ENCODE measurements around the gene ANKRD13B. TPM values are rescaled to one million over a fixed set of nuclear protein-coding genes. Genes with fewer than 3 reads are reported as not detected.

ANKRD13B gene
- total and polyA plus RNA-seq, 8 donors, result 1.8 to 12.3 (median 4.2) TPM; not detected in 1

- H3K36me3 ChIP-seq, result peaks cover 14 to 32% (median 25%) of the 10 kb centered on the region in 4 donors
- DNase-seq, result peak; percentile 7 to 49
- no peaks in the 10 kb centered on the region for H3K27me3 ChIP-seq
- 32 to 63% (median 58%) methylated on average over 7 of the region's 7 CpGs for WGBS, 5 donors
- TF ChIP-seq, protein P1, sequence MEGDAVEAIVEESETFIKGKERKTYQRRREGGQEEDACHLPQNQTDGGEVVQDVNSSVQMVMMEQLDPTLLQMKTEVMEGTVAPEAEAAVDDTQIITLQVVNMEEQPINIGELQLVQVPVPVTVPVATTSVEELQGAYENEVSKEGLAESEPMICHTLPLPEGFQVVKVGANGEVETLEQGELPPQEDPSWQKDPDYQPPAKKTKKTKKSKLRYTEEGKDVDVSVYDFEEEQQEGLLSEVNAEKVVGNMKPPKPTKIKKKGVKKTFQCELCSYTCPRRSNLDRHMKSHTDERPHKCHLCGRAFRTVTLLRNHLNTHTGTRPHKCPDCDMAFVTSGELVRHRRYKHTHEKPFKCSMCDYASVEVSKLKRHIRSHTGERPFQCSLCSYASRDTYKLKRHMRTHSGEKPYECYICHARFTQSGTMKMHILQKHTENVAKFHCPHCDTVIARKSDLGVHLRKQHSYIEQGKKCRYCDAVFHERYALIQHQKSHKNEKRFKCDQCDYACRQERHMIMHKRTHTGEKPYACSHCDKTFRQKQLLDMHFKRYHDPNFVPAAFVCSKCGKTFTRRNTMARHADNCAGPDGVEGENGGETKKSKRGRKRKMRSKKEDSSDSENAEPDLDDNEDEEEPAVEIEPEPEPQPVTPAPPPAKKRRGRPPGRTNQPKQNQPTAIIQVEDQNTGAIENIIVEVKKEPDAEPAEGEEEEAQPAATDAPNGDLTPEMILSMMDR (IDR thresholded peaks at IDR 0.05), result no peak
- TF ChIP-seq POLR2A (IDR thresholded peaks at IDR 0.05) (no peak), POLR2AphosphoS5 (IDR thresholded peaks at IDR 0.05) (no peak), EP300 (IDR thresholded peaks at IDR 0.05) (no peak)
- H3K27ac ChIP-seq, result peak overlapping the region in 1 of 5 donors; percentile 3
- no peaks in the 10 kb centered on the region for H3K9me3 ChIP-seq
- intact Hi-C loops (cut with DNase I; ENCODE audit: low total_unique reads), result no loop called here
- H3K4me1 ChIP-seq, result peaks cover 35 to 83% (median 75%) of the 10 kb centered on the region in 4 donors
- H3K4me3 ChIP-seq, result no peak overlapping the region
Observed at GRCh38 chr17:29570521-29570920, 22.4 kb upstream of the ANKRD13B start.

- Histone ChIP-seq H3K27me3 (no peaks in the 10 kb centered on the region), H3K9me3 (no peaks in the 10 kb centered on the region), H3K4me1 (peaks cover 26 to 76% (median 65%) of the 10 kb centered on the region in 4 donors), H3K36me3 (peaks cover 22 to 41% (median 35%) of the 10 kb centered on the region in 4 donors), H3K27ac (no peak overlapping the region), H3K4me3 (no peak overlapping the region)
- peak in 1 of 2 donors; percentile 21 for DNase-seq
- intact Hi-C loops (cut with DNase I; ENCODE audit: low total_unique reads), result no loop called here
- TF ChIP-seq EP300 (IDR thresholded peaks at IDR 0.05) (no peak), POLR2AphosphoS5 (IDR thresholded peaks at IDR 0.05) (no peak), POLR2A (IDR thresholded peaks at IDR 0.05) (no peak)
- TF ChIP-seq, protein P1 (IDR thresholded peaks at IDR 0.05), result no peak
- 81 to 90% (median 85%) methylated on average over 6 of the region's 6 CpGs for WGBS, 5 donors
Observed at GRCh38 chr17:29571486-29571882, 21.4 kb upstream of the ANKRD13B start.

- no peaks in the 10 kb centered on the region for H3K9me3 ChIP-seq
- peaks cover 28 to 47% (median 41%) of the 10 kb centered on the region in 4 donors for H3K36me3 ChIP-seq
- WGBS, 5 donors, result 63 to 90% (median 66%) methylated on average over 15 to 30 of the region's 30 CpGs
- no peaks in the 10 kb centered on the region for H3K27me3 ChIP-seq
- peak overlapping the region in 3 of 5 donors; percentile 20 to 48 (median 45) for H3K27ac ChIP-seq
- peaks cover 26 to 71% (median 64%) of the 10 kb centered on the region in 4 donors for H3K4me1 ChIP-seq
- intact Hi-C loops (cut with DNase I; ENCODE audit: low total_unique reads), result no loop called here
- TF ChIP-seq, protein P1 (IDR thresholded peaks at IDR 0.05), result no peak
- no peak for TF ChIP-seq POLR2A (IDR thresholded peaks at IDR 0.05)
- no peak for TF ChIP-seq EP300 (IDR thresholded peaks at IDR 0.05)
- TF ChIP-seq POLR2AphosphoS5 (IDR thresholded peaks at IDR 0.05), result no peak
- peak; percentile 24 to 33 for DNase-seq
- peak overlapping the region; percentile 23 to 46 (median 34) for H3K4me3 ChIP-seq
Observed at GRCh38 chr17:29571883-29572681, 20.9 kb upstream of the ANKRD13B start.

DNA sequence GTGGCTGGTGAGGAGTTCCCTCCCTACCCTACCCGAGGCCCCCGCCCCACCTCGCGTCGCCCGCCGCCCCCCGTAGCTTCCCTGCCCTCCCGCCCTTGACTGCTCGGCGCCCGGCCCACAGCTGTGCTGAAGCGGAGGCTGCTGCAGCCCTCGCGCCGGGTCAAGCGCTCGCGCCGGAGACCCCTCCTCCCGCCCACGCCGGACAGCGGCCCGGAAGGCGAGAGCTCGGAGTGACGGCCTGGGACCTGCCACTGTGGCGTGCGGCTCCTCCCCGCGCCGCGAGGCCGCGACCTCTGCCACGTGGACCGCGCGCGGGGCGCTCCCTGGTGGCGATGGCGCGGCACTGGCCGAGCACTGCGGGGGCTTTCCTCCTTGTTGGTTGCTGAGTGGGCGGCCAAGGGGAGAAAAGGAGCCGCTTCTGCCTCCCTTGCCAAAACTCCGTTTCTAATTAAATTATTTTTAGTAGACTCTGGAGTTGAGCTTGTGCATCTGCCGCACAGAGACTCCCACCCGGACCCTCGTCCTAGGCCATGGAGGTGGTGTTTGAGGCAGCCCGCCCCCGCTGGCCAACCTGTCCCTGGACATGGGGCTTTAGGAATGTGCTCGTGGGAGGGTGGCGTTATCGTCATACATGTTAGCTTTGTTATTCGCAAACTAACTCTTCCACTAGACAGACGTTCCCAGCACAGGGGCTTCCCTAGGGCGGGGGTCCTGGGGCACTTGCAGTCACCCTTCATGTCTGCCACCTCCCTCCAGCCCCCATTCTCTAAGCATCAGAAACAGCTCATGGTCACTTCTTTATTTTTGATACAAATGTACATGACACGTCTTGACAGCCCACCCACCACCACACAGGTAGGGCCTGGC, 20.0 kb upstream of the ANKRD13B start:
- Histone ChIP-seq H3K4me1 (peaks cover 26 to 69% (median 68%) of the 10 kb centered on the region in 4 donors), H3K36me3 (peaks cover 34 to 56% (median 49%) of the 10 kb centered on the region in 4 donors), H3K27me3 (no peaks in the 10 kb centered on the region), H3K4me3 (peak overlapping the region; percentile 23 to 46 (median 34)), H3K27ac (peak overlapping the region in 3 of 5 donors; percentile 20 to 48 (median 45)), H3K9me3 (no peaks in the 10 kb centered on the region)
- WGBS, 5 donors, result 30 to 42% (median 37%) methylated on average over 25 to 62 of the region's 62 CpGs
- TF ChIP-seq, protein P1 (IDR thresholded peaks at IDR 0.05), result peak in 5 of 7 experiments; percentile 16 to 73 (median 70)
- peak in 2 of 3 donors; percentile 17 to 49 for TF ChIP-seq POLR2AphosphoS5 (IDR thresholded peaks at IDR 0.05)
- no peak for TF ChIP-seq POLR2A (IDR thresholded peaks at IDR 0.05)
- TF ChIP-seq EP300 (IDR thresholded peaks at IDR 0.05), result no peak
- intact Hi-C loops (cut with DNase I; ENCODE audit: low total_unique reads), result no loop called here
- DNase-seq, result peak; percentile 52 to 89

Measured in stomach (tissue), 9 donors.